ENCODE data around the gene ZNF621.

Gene ZNF621

DNA sequence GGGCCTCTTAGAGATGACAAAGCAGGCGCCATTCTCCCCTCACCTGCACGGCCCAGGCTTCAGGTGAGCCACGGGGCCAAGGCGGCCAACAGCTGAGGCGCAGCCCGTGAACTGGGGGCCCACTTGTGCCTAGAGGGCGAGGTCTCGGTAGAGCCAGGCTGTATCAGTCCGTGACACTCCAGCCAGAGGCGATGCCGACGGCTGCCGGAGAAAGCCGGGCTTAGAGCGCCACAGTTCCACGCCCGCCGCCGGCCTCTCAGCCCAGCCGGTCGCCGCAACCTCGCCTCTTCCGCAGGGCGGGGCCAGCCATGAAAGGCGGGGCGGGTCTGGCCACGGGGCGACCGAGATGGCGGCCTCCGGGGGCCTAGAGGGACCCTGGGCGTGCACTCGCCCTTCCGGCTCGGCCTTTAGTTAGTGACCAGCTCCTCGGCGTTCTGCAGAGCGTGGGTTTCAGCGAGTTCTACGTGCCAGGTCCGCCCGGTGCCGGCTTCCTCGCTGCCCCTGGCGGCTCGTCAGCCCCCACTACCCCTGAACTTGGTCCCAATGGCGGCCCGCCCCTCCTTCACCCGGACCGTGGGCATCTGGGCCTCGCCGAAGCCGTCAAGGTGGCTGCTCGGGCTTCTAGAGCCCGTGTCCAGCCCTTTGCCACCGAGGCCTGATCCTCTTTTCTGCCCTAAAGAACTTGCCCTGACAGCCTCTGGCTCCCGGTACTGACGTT, at the start of gene ZNF621:
ZNF621 (plus strand) TSS at position 393 of the 718 bp plus-strand sequence. CDS start 881 bp downstream, outside the sequence.
- peak; percentile 54 to 70 for DNase-seq (ENCODE audit: low read depth in 1 of 2, low spot score in 1 of 2)

DNA sequence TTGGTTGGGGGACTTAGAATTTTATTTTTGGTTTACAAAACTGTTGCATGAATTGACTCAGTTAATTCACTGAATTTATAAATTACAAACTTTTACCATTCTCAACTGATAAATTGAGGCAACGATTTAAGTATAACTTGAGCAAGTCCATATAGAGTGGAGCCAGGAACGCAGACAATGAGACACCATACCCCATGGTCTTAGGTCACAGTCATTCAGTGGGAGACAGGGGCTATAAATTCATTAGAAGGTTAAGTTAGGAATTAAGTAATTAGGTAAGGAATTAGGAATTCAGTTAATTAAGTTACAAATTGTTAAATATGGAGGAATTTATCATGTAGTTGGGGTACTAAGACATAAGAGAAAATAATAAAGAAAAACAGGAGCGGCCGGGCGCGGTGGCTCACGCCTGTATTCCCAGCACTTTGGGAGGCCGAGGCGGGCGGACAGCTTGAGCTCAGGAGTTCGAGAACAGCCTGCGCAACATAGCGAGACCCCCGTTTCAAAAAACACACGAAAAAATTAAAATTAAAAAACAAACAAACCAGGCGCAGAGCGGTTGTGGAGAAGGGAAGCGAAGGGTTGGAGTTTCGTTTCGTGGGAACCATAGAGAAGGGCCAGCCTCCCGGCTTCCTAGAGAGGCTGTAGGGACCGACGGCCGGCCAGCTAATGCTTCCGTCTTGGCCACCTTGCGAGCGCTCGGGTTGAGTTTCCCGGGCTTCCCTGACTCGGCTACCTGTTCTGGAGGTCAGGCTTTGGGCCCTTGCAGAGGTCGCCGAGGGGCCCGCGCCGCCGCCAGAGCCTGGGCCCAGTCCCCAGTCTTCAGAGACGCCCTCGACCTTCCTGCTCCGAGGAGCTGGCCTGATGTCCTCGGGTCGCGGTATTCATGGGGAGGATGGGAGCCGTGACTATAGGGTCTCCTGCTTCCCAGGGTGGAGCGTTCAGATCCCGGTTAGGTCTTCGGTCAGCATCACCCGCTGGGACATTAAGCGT, 48.0 kb upstream of the ZNF621 start, which contains the start of gene ZNF619:
ZNF619 (plus strand) TSS at position 645 of the 993 bp plus-strand sequence. CDS start 858 bp downstream, outside the sequence.
- DNase-seq (ENCODE audit: low read depth in 1 of 2, low spot score in 1 of 2) = peak; percentile 18 to 28

DNA sequence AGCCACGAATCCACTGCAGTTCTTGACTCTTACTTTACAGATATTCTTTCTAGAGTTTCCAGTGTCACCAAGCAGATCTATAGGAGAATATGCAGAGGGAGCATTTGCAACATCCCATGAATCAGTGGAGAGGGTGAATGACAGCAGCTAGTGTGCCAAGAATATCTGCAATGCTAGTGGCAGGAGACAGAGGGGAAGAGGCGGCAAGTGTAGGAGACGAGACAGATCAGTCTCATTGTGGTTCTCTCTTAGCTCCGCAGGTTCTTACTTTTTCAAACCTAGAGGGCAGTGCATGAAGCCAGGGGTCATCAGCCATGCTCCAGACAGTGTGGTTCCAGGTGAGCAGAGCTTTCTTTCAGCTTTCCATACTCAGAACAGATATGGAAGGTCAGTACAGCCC, 47.1 kb upstream of the ZNF621 start:
- DNase-seq (ENCODE audit: low read depth in 1 of 2, low spot score in 1 of 2) = no peak

DNA sequence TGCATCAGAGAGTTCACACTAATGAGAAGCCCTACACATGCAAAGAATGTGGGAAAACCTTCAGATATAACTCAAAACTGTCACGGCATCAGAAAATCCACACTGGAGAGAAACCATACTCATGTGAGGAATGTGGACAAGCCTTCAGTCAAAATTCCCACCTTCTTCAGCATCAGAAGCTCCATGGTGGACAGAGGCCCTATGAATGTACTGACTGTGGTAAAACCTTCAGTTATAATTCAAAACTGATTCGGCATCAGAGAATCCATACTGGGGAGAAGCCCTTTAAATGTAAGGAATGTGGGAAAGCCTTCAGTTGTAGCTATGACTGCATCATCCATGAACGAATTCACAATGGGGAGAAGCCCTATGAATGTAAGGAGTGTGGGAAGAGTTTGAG, 37.6 kb upstream of the ZNF621 start:
- no peak for DNase-seq (ENCODE audit: low read depth in 1 of 2, low spot score in 1 of 2)

DNA sequence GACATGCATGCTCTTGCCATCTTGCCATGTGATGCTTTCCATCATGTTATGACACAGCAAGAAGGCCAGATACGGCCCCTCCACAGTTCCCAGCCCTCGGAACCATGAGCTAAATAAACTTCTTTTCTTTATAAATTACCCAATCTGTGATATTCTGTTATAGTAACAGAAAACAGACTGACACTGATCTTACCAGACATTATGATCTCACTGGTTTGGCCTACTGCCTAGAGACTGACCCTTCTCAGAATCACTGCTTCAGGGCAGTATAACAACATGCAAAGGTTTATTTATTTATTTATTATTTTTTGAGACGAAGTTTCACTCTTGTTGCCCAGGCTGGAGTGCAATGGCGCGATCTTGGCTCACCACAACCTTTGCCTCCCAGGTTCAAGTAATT, 33.8 kb upstream of the ZNF621 start:
- no peak for DNase-seq (ENCODE audit: low read depth in 1 of 2, low spot score in 1 of 2)

DNA sequence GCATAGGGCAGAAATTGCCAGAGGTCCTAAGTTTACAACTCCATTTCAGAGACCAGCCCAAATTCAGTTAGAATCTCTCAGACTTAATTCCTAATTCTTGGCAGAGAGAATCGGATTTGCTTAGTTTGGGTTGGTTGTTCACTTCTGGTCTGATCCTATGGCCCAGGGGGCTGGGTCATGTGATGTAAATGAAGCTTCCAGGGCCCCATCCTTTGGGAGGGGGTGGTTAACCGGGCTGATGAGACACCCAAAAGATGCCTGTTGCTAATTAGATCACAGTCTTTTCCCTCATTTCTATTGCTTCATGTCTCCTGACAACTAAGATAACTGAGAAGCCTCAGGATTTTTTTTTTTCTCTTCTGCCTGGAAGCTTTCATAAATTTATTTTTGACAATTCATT, 30.1 kb upstream of the ZNF621 start:
- DNase-seq (ENCODE audit: low read depth in 1 of 2, low spot score in 1 of 2) = no peak

DNA sequence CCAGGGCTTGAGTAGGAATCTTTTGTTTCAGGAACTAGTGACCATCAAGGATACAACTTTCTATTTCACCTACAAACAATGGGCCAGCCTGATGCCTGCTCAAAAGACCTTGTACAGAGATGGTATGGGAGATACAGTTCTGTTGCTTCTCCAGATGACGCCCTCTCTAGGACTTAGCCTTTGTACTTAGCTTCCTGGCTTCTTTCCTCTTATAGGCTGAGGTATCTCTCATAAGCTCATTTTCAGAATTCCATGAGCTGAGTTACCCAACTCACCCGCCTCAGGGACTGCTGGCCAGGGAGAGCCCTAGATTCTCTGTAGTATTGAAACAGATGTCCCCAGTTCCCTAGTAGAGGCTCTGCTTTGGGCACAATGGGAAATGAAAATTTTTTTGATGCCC, 27.5 kb upstream of the ZNF621 start:
- no peak for DNase-seq (ENCODE audit: low read depth in 1 of 2, low spot score in 1 of 2)

DNA sequence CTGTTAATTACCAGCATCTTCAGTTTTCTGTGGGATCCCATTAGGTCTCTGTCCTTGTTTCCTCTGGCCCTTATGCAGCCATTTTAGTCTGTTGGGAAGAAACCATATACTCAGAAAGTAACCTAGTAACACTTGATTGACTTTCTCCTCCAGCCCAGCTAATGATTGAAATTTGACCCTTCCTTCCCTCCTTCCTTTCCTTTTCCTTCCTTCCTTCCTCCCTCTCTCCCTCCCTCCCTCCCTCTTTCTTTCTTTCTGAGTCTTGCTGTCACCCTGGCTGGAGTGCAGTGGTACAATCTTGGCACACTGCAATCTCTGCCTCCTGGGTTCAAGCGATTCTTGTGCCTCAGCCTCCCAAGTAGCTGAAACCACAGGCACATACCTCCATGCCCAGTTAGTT, 24.8 kb upstream of the ZNF621 start:
- DNase-seq (ENCODE audit: low read depth in 1 of 2, low spot score in 1 of 2) = no peak

DNA sequence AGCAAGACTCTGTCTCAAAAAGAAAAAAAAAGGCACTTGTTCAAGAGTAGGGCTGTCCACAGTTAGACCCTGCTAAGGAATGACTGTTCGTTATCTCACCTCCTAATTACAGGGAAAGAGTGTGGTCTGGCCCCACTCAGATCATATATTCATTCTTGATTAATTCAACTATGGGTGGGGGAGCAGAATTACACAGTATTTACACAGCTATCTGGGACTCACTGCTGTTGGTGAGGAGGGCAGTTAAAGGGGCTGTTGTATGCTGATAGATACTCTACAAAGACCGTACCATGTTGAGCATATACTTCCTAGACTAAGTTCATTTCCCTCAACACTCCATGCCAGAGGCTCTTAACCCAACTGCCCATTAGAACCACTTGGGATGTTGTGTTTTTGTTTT, 22.7 kb upstream of the ZNF621 start:
- no peak for DNase-seq (ENCODE audit: low read depth in 1 of 2, low spot score in 1 of 2)

DNA sequence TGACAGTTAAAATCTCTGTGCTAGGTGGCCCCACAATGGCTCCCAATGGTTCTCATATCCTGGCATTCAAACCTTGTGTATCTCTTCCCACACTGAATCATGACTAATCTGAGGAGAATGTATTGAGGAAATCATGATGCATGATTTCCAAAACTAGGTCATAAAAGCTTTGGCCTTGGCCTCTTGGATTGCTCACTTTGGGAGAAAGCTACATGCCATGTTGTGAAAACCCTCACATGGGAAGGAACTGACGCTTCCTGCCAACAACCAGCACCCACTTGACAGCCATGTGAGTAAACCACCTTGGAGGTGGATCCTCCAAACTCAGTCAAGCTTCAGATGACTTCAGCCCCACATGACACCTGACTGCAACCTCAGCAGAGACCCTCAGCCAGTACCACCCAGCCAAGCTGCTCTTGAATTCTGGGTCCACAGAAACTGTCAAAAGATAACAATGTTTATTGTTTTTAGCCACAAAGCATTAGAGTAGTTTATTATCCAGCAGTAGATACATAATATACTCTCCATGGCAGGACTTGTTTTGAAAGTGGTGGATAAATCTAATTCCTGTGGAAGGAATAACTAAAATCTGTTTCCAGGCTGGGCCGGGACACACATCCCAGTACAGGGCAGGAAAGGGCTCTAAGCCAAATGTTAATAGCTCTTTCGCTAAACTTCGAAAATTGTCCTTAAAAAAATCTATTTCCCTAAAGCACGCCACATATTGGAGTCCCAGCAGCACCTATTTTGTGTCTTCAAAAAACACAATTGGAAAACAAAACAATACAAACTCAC, 19.9 kb upstream of the ZNF621 start:
- no peak for DNase-seq (ENCODE audit: low read depth in 1 of 2, low spot score in 1 of 2)

DNA sequence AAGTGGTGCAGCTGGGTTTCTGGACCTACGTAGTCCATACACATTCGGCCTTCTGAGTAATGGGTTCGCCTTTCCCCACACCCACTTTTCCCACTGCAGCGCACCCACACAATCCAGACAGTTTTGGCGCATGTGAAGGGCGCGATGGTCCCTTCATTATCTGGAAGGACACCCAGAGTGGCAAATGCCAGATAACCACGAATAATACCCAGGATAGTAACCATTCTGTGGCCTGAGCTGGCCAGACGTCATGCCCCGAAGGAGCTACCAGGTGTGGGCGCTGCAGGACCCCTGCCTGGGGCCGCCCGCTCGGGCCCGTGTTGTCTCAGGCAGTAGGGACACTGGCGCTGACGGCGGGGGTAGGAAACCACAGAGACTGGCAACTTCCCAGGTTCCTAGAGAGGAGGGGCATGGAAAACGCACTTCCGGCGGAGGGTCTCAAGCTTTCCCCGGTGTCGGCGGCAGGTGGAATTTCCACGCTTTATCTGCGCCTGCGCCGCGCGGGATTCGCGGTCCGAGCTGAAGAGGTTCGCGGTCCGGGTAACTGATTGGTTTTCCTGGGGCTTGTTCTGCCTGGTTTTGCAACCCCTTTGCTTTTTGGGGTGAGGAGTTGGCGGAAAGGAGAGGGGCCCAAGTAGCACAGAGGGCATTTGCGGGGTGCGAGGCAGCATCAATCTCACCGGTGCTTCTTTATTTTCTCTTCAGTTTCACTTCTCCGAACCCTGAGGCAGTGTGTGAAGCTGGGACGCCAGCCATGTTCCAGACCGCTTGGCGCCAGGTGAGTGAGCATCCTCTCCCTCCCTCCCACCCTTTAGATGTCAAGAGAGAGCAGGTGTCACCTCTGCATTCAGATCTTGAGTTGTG, 18.9 kb upstream of the ZNF621 start, which contains the start of gene ZNF620:
ZNF620 (plus strand) TSS at position 441 of the 864 bp plus-strand sequence; CDS start at position 755, 314 bp downstream.
- peak; percentile 4 to 43 for DNase-seq (ENCODE audit: low read depth in 1 of 2, low spot score in 1 of 2)

DNA sequence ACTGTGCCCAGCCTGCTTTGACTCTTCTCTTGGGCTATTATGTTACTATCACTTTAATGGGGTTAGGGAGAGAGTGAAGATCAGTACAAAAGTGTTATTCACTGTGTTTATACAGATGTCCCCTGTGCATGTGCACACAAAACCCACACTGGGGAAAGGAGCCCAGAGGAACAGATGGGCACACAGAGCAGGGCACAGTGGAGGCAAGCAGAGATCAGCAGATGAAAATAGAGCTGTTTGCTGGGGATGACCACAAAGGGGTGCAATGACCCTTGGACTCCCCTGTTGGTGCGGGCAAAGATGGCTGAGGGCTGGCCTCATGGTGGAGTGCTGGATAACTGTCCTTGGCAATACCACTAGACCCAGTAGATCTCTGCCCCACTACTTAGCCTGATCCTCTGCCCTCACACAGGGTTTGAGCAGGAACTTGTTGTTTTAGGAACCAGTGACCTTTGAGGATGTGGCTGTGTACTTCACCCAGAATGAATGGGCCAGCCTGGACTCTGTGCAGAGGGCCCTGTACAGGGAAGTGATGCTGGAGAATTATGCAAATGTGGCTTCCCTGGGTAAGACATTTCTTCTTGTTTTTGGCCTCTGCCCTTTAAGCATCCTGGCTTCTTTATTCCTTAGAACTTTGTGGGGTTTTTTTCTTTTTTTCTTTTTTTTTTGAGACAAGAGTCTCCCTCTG, 13.6 kb upstream of the ZNF621 start:
- DNase-seq (ENCODE audit: low read depth in 1 of 2, low spot score in 1 of 2) = no peak

DNA sequence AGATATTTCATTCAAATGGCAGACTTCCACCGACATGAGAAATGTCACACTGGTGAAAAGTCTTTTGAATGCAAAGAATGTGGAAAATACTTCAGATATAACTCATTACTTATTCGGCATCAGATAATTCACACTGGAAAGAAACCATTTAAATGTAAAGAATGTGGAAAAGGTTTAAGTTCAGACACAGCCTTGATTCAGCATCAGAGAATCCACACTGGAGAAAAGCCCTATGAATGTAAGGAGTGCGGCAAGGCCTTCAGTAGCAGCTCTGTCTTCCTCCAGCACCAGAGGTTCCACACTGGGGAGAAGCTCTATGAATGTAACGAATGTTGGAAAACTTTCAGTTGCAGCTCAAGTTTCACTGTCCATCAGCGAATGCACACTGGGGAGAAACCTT, 8.6 kb upstream of the ZNF621 start:
- no peak for DNase-seq (ENCODE audit: low read depth in 1 of 2, low spot score in 1 of 2)

DNA sequence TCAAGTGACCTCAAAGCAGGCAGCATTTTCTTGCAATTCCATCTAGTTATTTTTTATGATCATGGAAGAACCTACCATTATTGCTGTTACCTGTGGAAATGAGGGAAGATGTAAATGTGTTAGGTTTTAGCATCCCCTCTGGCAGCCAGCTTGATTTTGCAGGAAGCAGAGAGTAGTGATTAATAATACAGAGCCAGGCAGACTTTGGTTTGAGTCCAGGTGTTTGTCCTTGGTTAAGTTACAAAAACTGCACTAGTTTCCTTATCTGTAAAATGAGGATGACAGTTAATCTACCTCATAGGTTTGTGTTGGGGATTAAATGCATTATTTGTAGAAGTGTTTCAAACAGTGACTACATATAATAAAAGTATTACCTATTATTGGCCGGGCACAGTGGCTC, 6.7 kb upstream of the ZNF621 start:
- no peak for DNase-seq (ENCODE audit: low read depth in 1 of 2, low spot score in 1 of 2)

DNA sequence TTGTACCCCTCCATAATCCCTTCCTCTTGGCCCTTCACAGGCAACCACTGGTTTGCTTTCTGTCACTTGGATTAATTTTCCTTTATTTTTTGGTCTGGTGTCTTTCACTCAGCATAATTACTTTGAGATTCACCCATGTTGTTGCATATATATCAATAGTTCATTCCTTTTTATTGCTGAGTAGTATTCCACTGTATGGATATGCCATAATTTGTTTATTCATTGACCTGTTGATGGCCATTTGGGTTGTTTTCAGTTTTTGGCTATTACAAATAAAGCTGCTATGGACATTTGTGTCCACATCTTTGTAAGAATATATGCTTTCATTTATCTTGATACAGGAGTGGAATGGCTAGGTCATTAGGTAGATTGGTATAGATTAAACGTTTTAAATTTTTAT, 5.9 kb upstream of the ZNF621 start:
- no peak for DNase-seq (ENCODE audit: low read depth in 1 of 2, low spot score in 1 of 2)

DNA sequence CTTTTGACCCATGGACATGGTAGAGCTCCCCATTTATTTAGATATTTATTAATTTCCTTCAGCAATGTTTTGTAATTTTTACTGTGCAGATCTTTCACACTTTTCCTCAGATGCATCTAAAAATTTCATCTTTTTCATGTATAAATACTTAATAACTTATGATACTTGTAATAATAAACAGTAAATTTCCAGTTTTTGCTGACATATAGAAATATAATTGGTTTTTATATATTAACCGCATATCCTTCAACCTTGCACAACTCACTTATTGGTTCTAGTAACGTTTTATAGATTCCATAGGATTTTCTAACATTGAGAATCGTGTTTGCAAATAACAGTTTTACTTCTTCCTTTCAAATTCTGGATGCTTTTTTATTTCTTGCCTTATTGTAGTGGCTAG, 3.5 kb upstream of the ZNF621 start:
- no peak for DNase-seq (ENCODE audit: low read depth in 1 of 2, low spot score in 1 of 2)

DNA sequence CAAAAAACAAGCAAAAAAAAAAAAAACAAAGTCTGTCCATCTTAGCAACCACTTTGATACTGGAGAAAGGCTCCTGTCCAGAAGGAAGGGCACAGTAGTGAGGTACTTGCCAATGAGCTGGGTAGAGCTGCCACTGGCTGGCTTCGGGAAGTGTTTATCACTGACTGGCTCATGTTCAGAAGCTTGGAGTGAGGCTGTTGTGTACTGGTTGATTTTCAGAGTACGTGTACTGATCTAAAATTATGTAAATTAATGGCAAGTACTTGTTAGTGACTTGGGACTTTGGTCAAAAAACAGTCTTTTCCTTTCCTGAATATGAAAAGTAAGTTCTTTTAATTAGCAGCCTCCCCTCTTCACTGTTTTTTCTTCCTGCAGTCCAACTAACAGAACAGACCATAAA, 979 bp upstream of the ZNF621 start:
- DNase-seq (ENCODE audit: low read depth in 1 of 2, low spot score in 1 of 2) = no peak

DNA sequence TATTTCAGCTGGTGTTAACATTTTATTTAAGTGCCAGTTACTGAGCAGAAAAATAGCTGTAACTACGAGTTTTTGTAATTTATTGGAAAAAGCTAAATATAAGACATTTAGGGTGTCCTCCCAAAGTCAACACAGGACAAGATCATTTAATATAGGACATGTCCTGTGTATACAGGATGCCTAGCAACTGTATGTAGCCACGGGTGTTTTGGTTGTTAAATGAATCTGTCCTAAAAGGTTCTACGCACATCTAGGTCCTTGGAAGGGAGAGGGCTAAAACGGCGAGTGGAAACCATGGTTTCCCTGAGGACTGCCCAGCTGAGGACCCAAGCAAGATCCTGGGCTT, 565 bp upstream of the ZNF621 start:
- no peak for DNase-seq (ENCODE audit: low read depth in 1 of 2, low spot score in 1 of 2)

DNA sequence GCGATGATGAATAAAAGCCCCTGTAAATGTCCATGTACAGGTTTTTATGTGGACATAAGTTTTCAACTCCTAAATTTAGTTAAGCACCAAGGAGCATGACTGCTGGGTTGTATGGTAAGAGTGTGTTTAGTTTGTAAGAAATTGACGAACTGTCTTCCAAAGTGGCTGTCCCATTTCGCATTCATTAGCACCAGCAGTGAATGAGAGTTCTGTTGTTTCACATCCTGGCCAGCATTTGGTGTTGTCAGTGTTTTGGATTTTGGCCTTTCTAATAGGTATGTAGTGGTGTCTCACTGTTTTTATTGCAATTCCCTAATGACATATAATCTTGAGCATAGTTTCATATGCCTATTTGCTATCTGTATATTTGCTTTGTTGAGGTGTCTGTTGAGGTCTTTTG, 3.7 kb downstream of the ZNF621 start:
- no peak for DNase-seq (ENCODE audit: low read depth in 1 of 2, low spot score in 1 of 2)

DNA sequence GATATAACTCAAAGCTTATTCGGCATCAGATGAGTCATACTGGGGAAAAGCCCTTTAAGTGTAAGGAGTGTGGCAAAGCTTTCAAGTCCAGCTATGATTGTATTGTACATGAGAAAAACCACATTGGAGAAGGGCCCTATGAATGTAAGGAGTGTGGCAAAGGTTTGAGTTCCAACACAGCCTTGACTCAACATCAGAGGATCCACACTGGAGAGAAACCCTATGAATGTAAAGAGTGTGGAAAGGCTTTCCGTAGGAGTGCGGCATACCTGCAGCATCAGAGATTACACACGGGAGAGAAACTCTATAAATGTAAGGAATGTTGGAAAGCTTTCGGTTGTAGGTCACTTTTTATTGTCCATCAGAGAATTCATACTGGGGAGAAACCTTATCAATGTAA, 7.5 kb downstream of the ZNF621 start:
- no peak for DNase-seq (ENCODE audit: low read depth in 1 of 2, low spot score in 1 of 2)

Measured in activated CD4-positive, alpha-beta T cell treated with anti-CD3 and anti-CD28 coated beads, Interleukin-2, amount 50 U/mL, for 24 hours (primary cell).